Measurements from ENCODE around the gene CDH23. TPM values are rescaled to one million over a fixed set of nuclear protein-coding genes. Genes with fewer than 3 reads are reported as not detected.
"Not testable (repeated sequence)": the region's sequence is repeated elsewhere in the genome, so short reads cannot be mapped to it uniquely, and the experiment has no call there.

CDH23 gene
- polyA plus RNA-seq, 3 donors = 0.51 to 0.96 (median 0.80) TPM

- DNase-seq (ENCODE audit: low read depth in 3 of 3, low spot score in 2 of 3) = not testable (repeated sequence)
These were observed 454.9 kb downstream of the CDH23 start for GRCh38 chr10:71851465-71852095.

GRCh38 chr10:71852355-71852937 lies 455.7 kb downstream of the CDH23 start:
- no peak for DNase-seq (ENCODE audit: low read depth in 3 of 3, low spot score in 2 of 3)

GRCh38 chr10:71854031-71854430 lies 457.3 kb downstream of the CDH23 start:
- no peak for DNase-seq (ENCODE audit: low read depth in 3 of 3, low spot score in 2 of 3)

- DNase-seq (ENCODE audit: low read depth in 3 of 3, low spot score in 2 of 3) = no peak
These were observed 459.9 kb downstream of the CDH23 start for GRCh38 chr10:71856619-71857018.

- DNase-seq (ENCODE audit: low read depth in 3 of 3, low spot score in 2 of 3) = no peak
These were observed 461.5 kb downstream of the CDH23 start for GRCh38 chr10:71857934-71858890.

GRCh38 chr10:71860243-71861029 lies 463.7 kb downstream of the CDH23 start:
- DNase-seq (ENCODE audit: low read depth in 3 of 3, low spot score in 2 of 3) = no peak

- no peak for DNase-seq (ENCODE audit: low read depth in 3 of 3, low spot score in 2 of 3)
These were observed 466.5 kb downstream of the CDH23 start for GRCh38 chr10:71863203-71863602.

GRCh38 chr10:71864911-71865361 lies 468.2 kb downstream of the CDH23 start:
- DNase-seq (ENCODE audit: low read depth in 3 of 3, low spot score in 2 of 3) = no peak

Other genes with a start within 250 kb of the CDH23 start
- 10 to 100 TPM; 48.3 to 65.0 (median 49.0) TPM for gene UNC5B, start 184.3 kb upstream of the CDH23 start, polyA plus RNA-seq (ENCODE audit: insufficient read length in 3 of 3)
- gene SLC29A3, start 77.7 kb upstream of the CDH23 start, polyA plus RNA-seq (ENCODE audit: insufficient read length in 3 of 3) = 1 to 10 TPM; 6.3 to 8.0 (median 7.3) TPM

Data from right renal cortex interstitium (tissue), 3 donors.